Activated CD8-positive, alpha-beta memory T cell treated with anti-CD3 and anti-CD28 coated beads, Interleukin-2, amount 10 ng/mL, durations not matched to agents 7 days and 5 days (primary cell): ENCODE measurements around the gene ROR1. TPM values are rescaled to one million over a fixed set of nuclear protein-coding genes. Genes with fewer than 3 reads are reported as not detected.

Experiments
- ATAC-seq: fragments of 150-1000 bp; cut with Tn5 transposase; one replicate; pipeline ENCODE4 v1.10.0; 2021; ENCODE audit warnings: moderate library complexity
- CTCF ChIA-PET: fragments of 350-600 bp; sonication (Branson Sonifier 250); formaldehyde crosslinking; loops from one replicate; lab custom pipeline; 2021; ENCODE audit warnings: antibody characterized with exemption; lab: Charles Lee
- DNase-seq: peaks from one replicate; pipeline ENCODE4 v3.0.0-alpha.2; 2020
- H3K27ac Mint-ChIP-seq: one replicate; pipeline ENCODE4 v1.8.0; 2021; ENCODE audit warnings: mild to moderate bottlenecking, mixed read lengths
- H3K27me3 Mint-ChIP-seq: one replicate; pipeline ENCODE4 v1.8.0; 2021; ENCODE audit warnings: mixed read lengths
- H3K36me3 Mint-ChIP-seq: one replicate; pipeline ENCODE4 v1.8.0; 2021; ENCODE audit warnings: mild to moderate bottlenecking, mixed read lengths
- H3K4me1 Mint-ChIP-seq: one replicate; pipeline ENCODE4 v1.8.0; 2021; ENCODE audit warnings: mixed read lengths
- H3K4me3 Mint-ChIP-seq: one replicate; pipeline ENCODE4 v1.8.0; 2021; ENCODE audit warnings: mild to moderate bottlenecking, moderate library complexity, mixed read lengths
- H3K9me3 Mint-ChIP-seq: one replicate; pipeline ENCODE4 v1.8.0; 2022; ENCODE audit warnings: low read depth, mixed read lengths
- total RNA-seq, 2 experiments: library from RNA; stranded (reverse); gene quantifications; one replicate each; pipeline ENCODE4 v1.2.3, GENCODE V29; 2021

The ROR1 gene
- total RNA-seq, 2 experiments from 2014 or later, result not detected

DNA sequence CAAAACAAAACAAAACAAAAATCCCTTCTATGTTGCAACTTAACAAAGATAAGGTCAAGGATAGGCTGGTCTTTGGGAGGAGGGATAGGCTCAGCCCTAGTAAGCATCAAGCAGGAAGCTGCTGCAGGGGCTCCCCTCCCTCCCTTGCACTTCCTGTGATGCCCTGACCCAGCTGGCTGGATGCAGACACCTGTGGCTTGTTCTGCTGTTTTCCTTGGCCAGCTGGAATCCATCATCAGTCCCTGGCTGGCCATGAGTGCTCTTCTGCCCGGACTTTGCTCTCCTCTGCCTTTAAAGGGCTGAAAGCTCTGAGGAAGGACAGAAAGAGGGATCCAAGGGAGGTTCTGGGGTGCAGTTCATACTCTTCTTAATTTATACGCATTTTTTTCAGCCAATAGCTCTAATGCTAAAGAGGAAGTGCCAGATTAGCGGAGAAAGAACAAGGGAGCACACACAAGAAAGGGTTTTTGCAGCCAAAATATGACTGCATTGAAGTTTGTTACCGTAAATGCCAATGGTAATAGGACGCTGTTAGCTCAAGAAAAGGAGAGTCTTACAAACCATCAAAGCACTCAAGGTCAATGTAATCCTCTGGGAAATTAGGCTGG is 409.7 kb downstream of the ROR1 start:
- no peaks in the 10 kb centered on the region for H3K36me3 Mint-ChIP-seq
- DNase-seq (no peak), ATAC-seq (no peak)
- peaks cover 11% of the 10 kb centered on the region for H3K27me3 Mint-ChIP-seq
- no peak overlapping the region for H3K27ac Mint-ChIP-seq
- CTCF ChIA-PET, result no interaction called here
- H3K9me3 Mint-ChIP-seq, result no peaks in the 10 kb centered on the region
- no peaks in the 10 kb centered on the region for H3K4me1 Mint-ChIP-seq
- H3K4me3 Mint-ChIP-seq, result no peak overlapping the region

DNA sequence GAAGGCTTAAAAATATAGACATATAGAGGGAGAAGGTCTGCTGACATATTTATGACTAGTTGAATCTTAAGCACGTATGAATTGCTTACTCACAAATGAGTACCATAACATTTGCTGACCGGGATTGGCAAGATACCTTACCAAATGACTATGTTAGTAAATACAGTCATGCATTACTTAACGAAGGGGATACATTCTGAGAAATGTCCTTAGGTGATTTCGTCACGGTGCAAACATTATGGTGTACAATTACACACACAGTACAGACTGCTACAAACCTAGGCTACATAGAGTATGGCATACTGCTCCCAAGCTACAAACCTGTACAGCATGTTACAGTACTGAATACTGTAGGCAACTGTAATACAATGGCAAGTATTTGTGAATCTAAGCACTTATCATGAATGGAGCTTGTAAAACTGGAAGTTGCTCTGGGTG is 410.2 kb downstream of the ROR1 start:
- CTCF ChIA-PET, result no interaction called here
- no peaks in the 10 kb centered on the region for H3K36me3 Mint-ChIP-seq
- ATAC-seq, result no peak

DNA sequence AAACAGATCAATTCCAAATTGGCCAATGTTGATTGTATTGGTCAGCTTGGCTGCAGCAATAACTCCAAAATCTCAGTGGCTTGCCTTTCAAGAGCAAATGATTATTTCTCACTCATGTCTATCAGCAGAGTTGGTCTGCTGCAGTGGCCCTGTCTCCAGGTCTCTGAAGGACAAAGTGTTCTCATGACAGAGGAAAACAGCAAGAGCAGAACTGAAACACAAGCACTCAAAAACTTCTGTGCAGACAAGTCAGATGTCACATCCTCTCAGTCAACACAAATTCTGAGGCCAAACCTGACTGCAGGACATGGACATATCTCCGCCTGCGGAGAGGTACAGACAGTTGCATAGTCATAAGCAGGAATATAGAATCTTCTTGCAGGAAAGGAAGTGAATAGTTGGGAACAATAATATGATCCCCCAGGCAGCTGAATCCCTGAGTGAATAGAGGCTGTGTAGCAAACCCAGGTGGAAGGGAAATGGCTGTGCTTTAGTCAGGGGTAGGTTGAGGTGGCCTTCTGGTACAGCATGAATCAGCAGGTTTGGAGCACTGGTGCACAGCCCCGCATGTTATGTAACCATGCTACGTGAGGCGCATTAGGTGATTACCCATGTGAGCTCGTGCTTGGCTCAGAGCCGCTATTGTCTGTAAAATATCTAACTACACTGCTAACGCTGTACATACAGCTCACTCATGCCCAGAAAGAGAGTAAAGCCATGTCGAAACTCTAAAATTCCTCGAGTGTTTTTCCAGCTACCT is 412.5 kb downstream of the ROR1 start:
- H3K27me3 Mint-ChIP-seq, result peaks cover 5% of the 10 kb centered on the region
- no peaks in the 10 kb centered on the region for H3K36me3 Mint-ChIP-seq
- ATAC-seq, result no peak
- no peak overlapping the region for H3K27ac Mint-ChIP-seq
- no peaks in the 10 kb centered on the region for H3K9me3 Mint-ChIP-seq
- H3K4me3 Mint-ChIP-seq, result no peak overlapping the region
- H3K4me1 Mint-ChIP-seq, result no peaks in the 10 kb centered on the region
- CTCF ChIA-PET, result no interaction called here
- no peak for DNase-seq

More for the DNA sequence above, 410.2 kb downstream of the ROR1 start:
- H3K4me1 Mint-ChIP-seq, result no peaks in the 10 kb centered on the region
- H3K27ac Mint-ChIP-seq, result no peak overlapping the region
- H3K27me3 Mint-ChIP-seq, result peaks cover 11% of the 10 kb centered on the region
- DNase-seq, result no peak
- H3K4me3 Mint-ChIP-seq, result no peak overlapping the region
- H3K9me3 Mint-ChIP-seq, result no peaks in the 10 kb centered on the region

DNA sequence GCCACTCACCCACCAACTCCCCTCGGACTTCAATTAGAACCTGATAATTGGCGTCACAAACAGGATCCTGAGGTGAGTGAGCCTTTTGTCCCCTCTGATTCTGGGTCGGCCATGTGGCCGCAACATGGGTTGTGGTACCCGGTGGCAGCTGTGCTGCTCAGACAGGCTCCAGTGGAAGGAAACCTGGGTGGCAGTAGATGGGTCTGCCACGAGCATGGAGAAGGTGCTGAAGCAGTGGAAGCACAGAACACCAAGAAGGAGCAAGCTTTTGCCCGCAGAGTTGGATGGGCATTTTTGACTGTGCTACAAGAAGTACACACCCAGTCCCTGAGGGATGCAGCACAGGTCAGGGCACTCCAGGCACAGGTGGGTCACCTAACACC is 413.1 kb downstream of the ROR1 start:
- DNase-seq (no peak), ATAC-seq (no peak)
- Mint-ChIP-seq H3K9me3 (no peaks in the 10 kb centered on the region), H3K4me3 (no peak overlapping the region), H3K27ac (no peak overlapping the region), H3K27me3 (peaks cover 4% of the 10 kb centered on the region), H3K36me3 (no peaks in the 10 kb centered on the region), H3K4me1 (no peaks in the 10 kb centered on the region)
- CTCF ChIA-PET, result no interaction called here

DNA sequence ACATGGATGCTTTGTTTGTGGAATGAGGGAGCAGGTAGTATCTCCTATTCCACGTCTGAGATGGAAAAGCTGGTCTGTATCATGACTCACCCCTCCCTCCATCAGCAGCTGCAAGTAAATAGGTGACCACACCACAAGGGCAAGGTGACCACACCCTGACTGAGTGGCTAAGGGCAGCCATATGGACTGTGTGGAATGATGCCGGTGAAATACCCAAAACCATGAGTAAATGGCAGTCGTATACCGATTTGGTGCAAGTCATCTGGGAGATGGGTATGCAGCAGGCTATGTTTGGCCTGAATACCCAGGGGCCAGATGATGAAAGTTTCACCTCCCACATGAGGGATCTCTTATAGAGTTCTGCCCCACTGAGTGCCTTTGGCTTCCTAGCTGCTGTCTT is 413.8 kb downstream of the ROR1 start:
- CTCF ChIA-PET, result no interaction called here
- H3K4me1 Mint-ChIP-seq, result no peaks in the 10 kb centered on the region
- no peaks in the 10 kb centered on the region for H3K27me3 Mint-ChIP-seq
- DNase-seq (no peak), ATAC-seq (no peak)
- H3K4me3 Mint-ChIP-seq, result no peak overlapping the region
- H3K9me3 Mint-ChIP-seq, result no peaks in the 10 kb centered on the region
- H3K36me3 Mint-ChIP-seq, result no peaks in the 10 kb centered on the region
- no peak overlapping the region for H3K27ac Mint-ChIP-seq

DNA sequence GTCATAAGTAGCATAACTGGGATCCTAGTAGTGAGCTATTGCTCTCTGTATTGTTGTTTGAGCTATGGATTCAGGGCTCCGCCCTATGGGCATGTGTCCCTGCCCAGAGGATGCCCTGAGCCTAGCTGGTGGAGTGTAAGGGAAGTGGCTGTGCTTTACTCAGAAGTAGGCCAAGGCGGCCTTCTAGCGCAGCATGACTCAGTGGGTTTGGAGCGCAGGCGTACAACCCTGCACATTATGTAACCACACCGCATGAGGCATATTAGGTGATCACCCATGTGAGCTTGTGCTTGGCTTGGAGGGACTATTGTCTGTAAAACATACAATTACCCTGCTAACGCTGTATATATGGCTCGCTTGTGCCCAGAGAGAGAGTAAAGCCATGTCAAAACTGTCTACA is 418.5 kb downstream of the ROR1 start:
- Mint-ChIP-seq H3K9me3 (no peaks in the 10 kb centered on the region), H3K4me1 (no peaks in the 10 kb centered on the region), H3K4me3 (no peak overlapping the region), H3K27ac (no peak overlapping the region), H3K27me3 (no peaks in the 10 kb centered on the region), H3K36me3 (no peaks in the 10 kb centered on the region)
- ATAC-seq, result no peak
- DNase-seq, result no peak
- CTCF ChIA-PET, result no interaction called here

DNA sequence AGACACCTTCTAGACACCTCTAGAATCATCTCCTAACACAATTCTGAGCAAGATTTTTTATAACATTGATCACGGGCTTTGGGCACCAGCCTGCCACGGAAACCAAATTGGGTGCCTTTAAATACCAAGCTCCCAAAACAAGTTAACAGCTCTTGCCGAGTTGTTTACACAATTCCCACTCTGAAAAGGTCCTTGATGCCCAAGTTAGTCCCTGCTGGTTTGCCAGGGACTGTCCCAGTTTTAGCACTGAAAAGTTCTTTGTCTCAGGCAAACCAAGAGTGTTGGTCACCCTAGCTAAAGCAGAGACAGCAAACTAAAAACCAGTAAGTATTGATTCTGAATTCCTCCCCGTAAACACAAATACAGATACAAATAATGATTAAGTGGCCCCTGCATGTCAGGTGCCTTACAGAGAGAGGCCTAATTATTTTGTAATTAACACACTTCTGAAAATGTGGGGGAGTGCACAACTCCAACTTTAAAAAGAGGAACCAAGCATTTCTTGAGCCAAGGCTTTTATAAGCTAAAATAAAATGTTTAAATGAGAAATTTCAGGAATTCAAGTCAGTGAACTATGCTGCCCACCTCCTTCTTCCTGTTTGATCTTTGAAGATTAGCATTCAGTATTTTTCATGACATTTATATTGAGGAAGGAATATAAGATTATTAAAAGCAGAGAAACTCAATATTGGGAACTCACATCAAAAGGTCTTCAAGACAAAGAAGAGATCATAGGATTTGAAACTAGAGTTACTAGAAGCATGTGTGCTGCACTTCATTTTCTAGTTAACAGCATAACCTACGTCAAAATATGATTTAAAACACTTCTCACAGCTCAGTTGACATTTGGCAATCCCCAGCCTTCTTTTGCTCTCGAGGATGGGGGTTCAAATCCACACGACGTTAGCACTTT is 420.6 kb downstream of the ROR1 start:
- no peak for DNase-seq
- ATAC-seq, result no peak
- CTCF ChIA-PET, result no interaction called here
- no peaks in the 10 kb centered on the region for H3K27me3 Mint-ChIP-seq
- H3K27ac Mint-ChIP-seq, result no peak overlapping the region
- H3K4me3 Mint-ChIP-seq, result no peak overlapping the region
- no peaks in the 10 kb centered on the region for H3K4me1 Mint-ChIP-seq
- H3K36me3 Mint-ChIP-seq, result no peaks in the 10 kb centered on the region
- H3K9me3 Mint-ChIP-seq, result no peaks in the 10 kb centered on the region

DNA sequence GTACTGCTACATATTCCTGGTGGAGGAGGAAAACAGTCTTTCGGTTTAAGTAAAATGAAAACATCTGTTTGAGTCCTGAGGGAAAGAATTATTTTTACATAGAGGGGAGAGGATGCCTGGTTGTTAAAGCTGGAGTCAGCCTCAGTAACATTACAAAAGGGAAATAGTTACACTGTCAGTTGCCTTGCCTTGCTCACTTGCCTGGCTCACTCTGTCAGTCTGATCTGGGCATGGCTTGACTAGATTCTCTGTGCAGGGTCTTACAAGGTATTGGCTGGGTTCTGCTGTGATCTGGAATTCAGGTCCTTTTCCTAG is 421.2 kb downstream of the ROR1 start:
- Mint-ChIP-seq H3K4me3 (no peak overlapping the region), H3K36me3 (no peaks in the 10 kb centered on the region), H3K27ac (no peak overlapping the region), H3K9me3 (no peaks in the 10 kb centered on the region), H3K4me1 (no peaks in the 10 kb centered on the region), H3K27me3 (no peaks in the 10 kb centered on the region)
- ATAC-seq, result no peak
- no peak for DNase-seq
- CTCF ChIA-PET, result no interaction called here

DNA sequence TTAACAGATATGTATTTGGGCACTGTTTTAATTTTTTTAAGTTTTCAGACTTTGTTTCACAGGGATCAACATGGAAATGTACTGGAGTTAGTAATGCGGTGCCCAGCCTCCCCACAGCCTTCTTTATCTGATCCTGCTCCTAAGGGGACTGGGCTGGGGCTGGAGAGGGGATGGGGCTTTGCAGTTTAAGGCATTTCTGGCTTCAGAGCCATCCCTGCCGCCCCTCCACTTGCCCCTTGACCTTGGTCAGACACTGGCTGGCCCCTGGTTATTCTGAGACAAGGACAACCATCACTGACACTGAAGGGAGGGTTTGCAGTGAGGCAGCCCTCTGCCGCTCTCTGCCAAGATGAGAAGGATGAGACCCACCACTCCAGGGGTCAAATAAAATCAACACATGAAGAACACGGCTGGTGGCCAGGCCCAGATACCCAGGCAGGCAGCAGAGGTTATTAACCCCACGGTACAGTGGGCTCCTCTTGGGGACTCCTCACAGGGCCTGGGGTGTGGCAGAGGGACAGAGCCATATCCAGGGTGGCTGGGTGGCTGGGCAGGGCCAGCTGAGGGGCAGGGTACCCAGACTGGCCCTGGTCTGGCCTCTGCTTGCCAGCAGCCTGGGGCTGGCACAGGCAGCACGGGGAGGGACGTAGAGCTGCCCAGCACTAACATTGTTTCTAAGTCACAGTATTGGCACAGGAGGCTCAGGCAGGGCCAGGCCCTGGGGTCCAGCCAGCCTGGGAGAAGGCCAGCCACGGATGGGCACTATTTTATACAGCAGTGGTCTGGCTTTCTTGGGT is 422.5 kb downstream of the ROR1 start:
- Mint-ChIP-seq H3K4me1 (no peaks in the 10 kb centered on the region), H3K4me3 (no peak overlapping the region)

DNA sequence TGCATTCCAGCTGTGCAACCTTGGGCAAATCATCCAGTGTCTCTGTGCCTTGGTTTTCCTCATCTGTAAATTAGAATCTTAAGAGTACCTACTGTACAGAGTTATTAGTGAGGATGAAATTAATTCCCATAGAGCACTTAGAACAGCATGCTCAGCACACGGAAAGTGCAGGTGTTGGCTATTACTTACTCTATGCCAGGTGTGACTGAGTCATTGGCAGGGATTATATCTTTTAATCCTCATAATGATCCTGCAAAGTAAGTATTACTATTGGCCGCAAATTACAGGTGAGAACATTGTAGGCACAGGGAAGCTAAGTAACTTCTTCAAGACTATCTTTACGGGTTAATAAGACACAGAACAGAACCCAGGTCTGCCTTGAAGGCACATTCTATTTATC is 423.3 kb downstream of the ROR1 start:
- no peak for DNase-seq
- CTCF ChIA-PET, result no interaction called here
- no peak for ATAC-seq
- no peak overlapping the region for H3K27ac Mint-ChIP-seq
- H3K36me3 Mint-ChIP-seq, result no peaks in the 10 kb centered on the region
- H3K4me1 Mint-ChIP-seq, result no peaks in the 10 kb centered on the region
- no peaks in the 10 kb centered on the region for H3K9me3 Mint-ChIP-seq
- no peak overlapping the region for H3K4me3 Mint-ChIP-seq
- no peaks in the 10 kb centered on the region for H3K27me3 Mint-ChIP-seq

More for the DNA sequence above, 422.5 kb downstream of the ROR1 start:
- ATAC-seq, result peak; percentile 23
- no peak for DNase-seq
- no peaks in the 10 kb centered on the region for H3K27me3 Mint-ChIP-seq
- H3K27ac Mint-ChIP-seq, result no peak overlapping the region
- H3K36me3 Mint-ChIP-seq, result no peaks in the 10 kb centered on the region
- no peaks in the 10 kb centered on the region for H3K9me3 Mint-ChIP-seq
- CTCF ChIA-PET, result no interaction called here

DNA sequence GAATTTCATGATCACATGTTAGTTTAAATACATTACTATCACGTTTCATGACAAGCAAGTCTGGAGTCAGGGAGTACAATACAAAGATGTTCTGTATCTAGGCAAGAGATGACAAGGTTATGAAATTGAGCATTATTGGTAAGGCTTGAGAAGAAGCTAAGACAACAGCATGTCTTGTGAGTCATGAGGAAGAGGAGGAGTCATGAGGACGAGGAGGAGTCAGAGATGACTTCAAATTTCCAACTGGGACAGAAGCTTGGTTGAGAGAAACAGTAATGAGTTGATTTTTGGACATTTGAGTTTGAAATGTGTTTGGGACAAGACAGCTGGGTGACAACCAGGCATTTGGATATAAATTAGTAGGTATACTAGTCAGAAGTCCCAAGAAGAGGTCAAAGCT is 425.3 kb downstream of the ROR1 start:
- DNase-seq (no peak), ATAC-seq (no peak)
- Mint-ChIP-seq H3K27ac (no peak overlapping the region), H3K4me1 (no peaks in the 10 kb centered on the region), H3K9me3 (no peaks in the 10 kb centered on the region), H3K36me3 (no peaks in the 10 kb centered on the region), H3K4me3 (no peak overlapping the region), H3K27me3 (no peaks in the 10 kb centered on the region)
- CTCF ChIA-PET, result no interaction called here

DNA sequence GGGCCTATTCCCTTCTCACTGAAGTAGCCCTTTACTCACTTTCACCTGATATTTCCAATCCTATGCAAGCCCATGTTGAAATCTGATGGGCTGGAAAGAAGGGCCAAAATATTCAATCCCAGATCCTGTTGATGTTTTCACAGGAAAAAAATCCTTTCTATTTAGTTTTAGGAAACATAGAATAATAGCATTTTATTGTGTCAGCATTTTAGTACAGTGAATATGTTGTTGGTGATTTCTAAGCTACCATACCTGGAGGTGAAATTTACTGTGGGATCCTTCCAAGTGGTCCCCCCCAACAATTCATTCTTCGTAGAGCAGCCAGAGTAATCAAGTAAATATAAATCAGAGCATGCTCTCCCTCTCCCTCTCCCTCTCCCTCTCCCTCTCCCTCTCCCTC is 426.2 kb downstream of the ROR1 start:
- Mint-ChIP-seq H3K4me3 (no peak overlapping the region), H3K4me1 (no peaks in the 10 kb centered on the region), H3K36me3 (no peaks in the 10 kb centered on the region), H3K27ac (no peak overlapping the region), H3K27me3 (peaks cover 4% of the 10 kb centered on the region), H3K9me3 (no peaks in the 10 kb centered on the region)
- CTCF ChIA-PET, result no interaction called here
- DNase-seq (no peak), ATAC-seq (no peak)

DNA sequence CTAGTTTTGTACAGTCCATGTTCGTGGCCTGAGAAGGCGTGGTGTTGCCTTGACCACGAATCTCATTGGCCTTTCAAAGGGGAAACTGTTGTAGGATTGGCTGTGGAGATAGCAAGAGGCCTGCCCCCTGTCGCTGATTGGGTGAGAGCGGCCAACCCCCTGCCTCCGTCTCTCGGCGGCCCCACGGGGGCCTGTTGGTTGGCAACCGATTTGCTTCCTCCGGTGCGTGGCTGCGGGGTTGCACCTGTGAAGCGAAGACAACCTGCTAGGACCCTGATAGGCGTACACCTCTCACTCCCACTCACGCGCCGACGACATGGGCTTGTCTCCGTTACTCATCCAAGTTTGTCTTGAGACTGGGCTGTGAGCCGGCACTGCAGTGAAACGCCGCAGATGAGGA is 429.6 kb downstream of the ROR1 start, which contains the start of gene UBE2U:
Gene UBE2U (plus strand): TSS at position 204 of the 400 bp plus-strand sequence. CDS start 428 bp downstream, outside the sequence.
- H3K9me3 Mint-ChIP-seq, result no peaks in the 10 kb centered on the region
- CTCF ChIA-PET, result no interaction called here
- H3K4me1 Mint-ChIP-seq, result no peaks in the 10 kb centered on the region

More for the DNA sequence above, 429.6 kb downstream of the ROR1 start, which contains the start of gene UBE2U:
- ATAC-seq (no peak), DNase-seq (no peak)
- Mint-ChIP-seq H3K27ac (no peak within 1 kb of the TSS), H3K36me3 (no peaks in the 10 kb centered on the region), H3K4me3 (no peak within 1 kb of the TSS), H3K27me3 (peaks cover 9% of the 10 kb centered on the region)
